Cardiac muscle cell (in vitro differentiated cells and primary cell): ENCODE measurements around the gene TGM5. TPM values are rescaled to one million over a fixed set of nuclear protein-coding genes. Genes with fewer than 3 reads are reported as not detected.

Source experiments
- DNase-seq, 2 donors: peaks; one replicate each; pipeline versions ENCODE4 v3.0.0 to v3.0.0-alpha.2; 2010 to 2017; ENCODE audit warnings: low read depth in 1 of 2, low spot score in 1 of 2
- H3K27ac ChIP-seq: fragments of 200-600 bp; sonication (generic); 2 replicates; pipeline ENCODE4 v1.5.1; 2016
- H3K27me3 ChIP-seq: fragments of 200-600 bp; sonication (generic); 2 replicates; pipeline ENCODE4 v1.6.0; 2016; ENCODE audit warnings: control low read depth
- H3K36me3 ChIP-seq: fragments of 200-600 bp; sonication (generic); 2 replicates; pipeline ENCODE4 v1.5.1; 2016; ENCODE audit warnings: control low read depth
- H3K4me1 ChIP-seq: fragments of 200-600 bp; sonication (generic); 2 replicates; pipeline ENCODE4 v1.8.1; 2017; ENCODE audit warnings: low read depth, mild to moderate bottlenecking, mixed run types
- H3K4me3 ChIP-seq: fragments of 200-600 bp; sonication (generic); 2 replicates; pipeline ENCODE4 v1.5.1; 2016; ENCODE audit warnings: mild to moderate bottlenecking
- H3K9me3 ChIP-seq: fragments of 200-600 bp; sonication (generic); 2 replicates; pipeline ENCODE4 v1.5.1; 2017; ENCODE audit warnings: low read depth, mild to moderate bottlenecking, control low read depth
- CTCF ChIP-seq: IDR thresholded peaks from 2 replicates; pipeline ENCODE4 v1.5.1; 2012; ENCODE audit warnings: low read depth, mild to moderate bottlenecking, low read length
- polyA plus RNA-seq: library from polyadenylated mRNA; unstranded; fragments of >200 nt; fragmentation: Nextera tagmentation; extraction: Ambion mirVana; gene quantifications from 2 replicates; pipeline ENCODE4 v1.2.1, GENCODE V29; 2016
- total RNA-seq: library from RNA; depleted of rRNA; stranded (reverse); fragments of >200 nt; gene quantifications from 2 replicates; pipeline ENCODE4 v1.2.3, GENCODE V29; 2016

TGM5 gene
- total RNA-seq: not detected in 2 replicates
- polyA plus RNA-seq: not detected in 2 replicates

- no peaks in the 10 kb centered on the region for H3K9me3 ChIP-seq
- no peak within 1 kb of the TSS for H3K4me3 ChIP-seq
- DNase-seq: no peak
- TF ChIP-seq CTCF: no peak
- H3K4me1 ChIP-seq: no peaks in the 10 kb centered on the region
- no peaks in the 10 kb centered on the region for H3K36me3 ChIP-seq
- H3K27me3 ChIP-seq: peaks cover 30% of the 10 kb centered on the region
- H3K27ac ChIP-seq: no peak within 1 kb of the TSS
Measured at GRCh38 chr15:43266834-43267233, at the start of gene TGM5. TGM5 (minus strand) TSS chr15:43266928; CDS start chr15:43266849, 79 bp downstream.

- H3K9me3 ChIP-seq: no peaks in the 10 kb centered on the region
- no peak overlapping the region for H3K4me3 ChIP-seq
- no peaks in the 10 kb centered on the region for H3K4me1 ChIP-seq
- TF ChIP-seq CTCF: no peak
- peaks cover 23% of the 10 kb centered on the region for H3K27me3 ChIP-seq
- DNase-seq: no peak
- no peaks in the 10 kb centered on the region for H3K36me3 ChIP-seq
- no peak overlapping the region for H3K27ac ChIP-seq
Measured at GRCh38 chr15:43314171-43314570, 47.4 kb upstream of the TGM5 start.

- no peaks in the 10 kb centered on the region for H3K9me3 ChIP-seq
- no peak overlapping the region for H3K27ac ChIP-seq
- H3K27me3 ChIP-seq: peaks cover 26% of the 10 kb centered on the region
- no peaks in the 10 kb centered on the region for H3K36me3 ChIP-seq
- no peak overlapping the region for H3K4me3 ChIP-seq
- TF ChIP-seq CTCF: no peak
- no peaks in the 10 kb centered on the region for H3K4me1 ChIP-seq
- DNase-seq: no peak
Measured at GRCh38 chr15:43312378-43312777, 45.6 kb upstream of the TGM5 start.

- no peak for DNase-seq
- no peaks in the 10 kb centered on the region for H3K4me1 ChIP-seq
- no peak within 1 kb of the TSS for H3K4me3 ChIP-seq
- no peak within 1 kb of the TSS for H3K27ac ChIP-seq
- no peak for TF ChIP-seq CTCF
- H3K36me3 ChIP-seq: no peaks in the 10 kb centered on the region
- peaks cover 18% of the 10 kb centered on the region for H3K27me3 ChIP-seq
- no peaks in the 10 kb centered on the region for H3K9me3 ChIP-seq
Measured at GRCh38 chr15:43302205-43302817, 35.6 kb upstream of the TGM5 start, which contains the start of gene TGM7. TGM7 (minus strand) TSS chr15:43302255.

- no peak for DNase-seq
- H3K4me1 ChIP-seq: no peaks in the 10 kb centered on the region
- no peaks in the 10 kb centered on the region for H3K9me3 ChIP-seq
- peaks cover 3% of the 10 kb centered on the region for H3K27me3 ChIP-seq
- no peak overlapping the region for H3K27ac ChIP-seq
- TF ChIP-seq CTCF: no peak
- no peaks in the 10 kb centered on the region for H3K36me3 ChIP-seq
- H3K4me3 ChIP-seq: no peak overlapping the region
Measured at GRCh38 chr15:43299884-43300283, 33.2 kb upstream of the TGM5 start.

GRCh38 chr15:43299411-43299810, 32.7 kb upstream of the TGM5 start:
- Histone ChIP-seq H3K4me3 (no peak overlapping the region), H3K27me3 (peaks cover 8% of the 10 kb centered on the region), H3K9me3 (no peaks in the 10 kb centered on the region), H3K27ac (no peak overlapping the region), H3K4me1 (no peaks in the 10 kb centered on the region), H3K36me3 (no peaks in the 10 kb centered on the region)
- no peak for TF ChIP-seq CTCF
- no peak for DNase-seq
